ENCODE data around the gene SDK1. TPM values are rescaled to one million over a fixed set of nuclear protein-coding genes. Genes with fewer than 3 reads are reported as not detected.

The SDK1 gene
- total and polyA plus RNA-seq, 4 donors: 0.12 to 0.47 (median 0.36) TPM

GRCh38 chr7:3847336-3847735, 546.3 kb downstream of the SDK1 start:
- H3K9me3 ChIP-seq (ENCODE audit: control insufficient read depth in 4 of 4, low read length in 3 of 4): no peaks in the 10 kb centered on the region
- WGBS: 78% methylated on average over 6 of the region's 6 CpGs
- H3K9ac ChIP-seq (ENCODE audit: low read depth in 1 of 2, low read length in 2 of 2): no peak overlapping the region
- no peak for DNase-seq (ENCODE audit: low spot score)
- no peaks in the 10 kb centered on the region for H3K27me3 ChIP-seq (ENCODE audit: control insufficient read depth in 4 of 4, insufficient read depth in 4 of 4, low read length in 3 of 4)
- no peaks in the 10 kb centered on the region for H3K4me1 ChIP-seq (ENCODE audit: control insufficient read depth in 4 of 4, insufficient read depth in 4 of 4, low read length in 3 of 4)
- H3K27ac ChIP-seq (ENCODE audit: low read depth in 1 of 2, low read length in 2 of 2): no peak overlapping the region
- TF ChIP-seq ZBTB33 (IDR thresholded peaks at IDR 0.05) (no peak), NR2F2 (IDR thresholded peaks at IDR 0.05) (no peak), MAX (IDR thresholded peaks at IDR 0.05) (no peak), HNF4A (conservative IDR thresholded peaks at IDR 0.05) (no peak)
- no peaks in the 10 kb centered on the region for H3K36me3 ChIP-seq (ENCODE audit: control insufficient read depth in 4 of 4, insufficient read depth in 3 of 4, low read depth in 1 of 4, low read length in 3 of 4)
- no peak overlapping the region for H3K4me3 ChIP-seq (ENCODE audit: low read depth in 1 of 3, low read length in 3 of 3)

GRCh38 chr7:3859431-3859830, 558.4 kb downstream of the SDK1 start:
- H3K9me3 ChIP-seq (ENCODE audit: control insufficient read depth in 4 of 4, low read length in 3 of 4): peaks cover 0 to 7% (median 1%) of the 10 kb centered on the region in 4 donors
- H3K4me1 ChIP-seq (ENCODE audit: control insufficient read depth in 4 of 4, insufficient read depth in 4 of 4, low read length in 3 of 4): no peaks in the 10 kb centered on the region
- no peak for TF ChIP-seq FOXA2 (IDR thresholded peaks at IDR 0.05)
- TF ChIP-seq GABPA (IDR thresholded peaks at IDR 0.05 in 1 of 2, conservative IDR thresholded peaks at IDR 0.05 in 1 of 2): no peak
- no peak for TF ChIP-seq FOXA1 (IDR thresholded peaks at IDR 0.05)
- TF ChIP-seq NR2F2 (IDR thresholded peaks at IDR 0.05): no peak
- TF ChIP-seq YY1 (IDR thresholded peaks at IDR 0.05): no peak
- no peak for TF ChIP-seq ATF3 (IDR thresholded peaks at IDR 0.05)
- TF ChIP-seq HNF4G (IDR thresholded peaks at IDR 0.05): no peak
- no peak for TF ChIP-seq RAD21 (IDR thresholded peaks at IDR 0.05)
- no peaks in the 10 kb centered on the region for H3K36me3 ChIP-seq (ENCODE audit: control insufficient read depth in 4 of 4, insufficient read depth in 3 of 4, low read depth in 1 of 4, low read length in 3 of 4)
- no peaks in the 10 kb centered on the region for H3K27me3 ChIP-seq (ENCODE audit: control insufficient read depth in 4 of 4, insufficient read depth in 4 of 4, low read length in 3 of 4)
- H3K9ac ChIP-seq (ENCODE audit: low read depth in 1 of 2, low read length in 2 of 2): no peak overlapping the region
- no peak overlapping the region for H3K27ac ChIP-seq (ENCODE audit: low read depth in 1 of 2, low read length in 2 of 2)
- no peak overlapping the region for H3K4me3 ChIP-seq (ENCODE audit: low read depth in 1 of 3, low read length in 3 of 3)
- 81% methylated on average over 1 of the region's 1 CpG for WGBS
- no peak for DNase-seq (ENCODE audit: low spot score)

- Histone ChIP-seq H3K9ac (ENCODE audit: low read depth in 1 of 2, low read length in 2 of 2) (no peak overlapping the region), H3K27me3 (ENCODE audit: control insufficient read depth in 4 of 4, insufficient read depth in 4 of 4, low read length in 3 of 4) (peaks cover 0 to 4% (median 0%) of the 10 kb centered on the region in 4 donors), H3K27ac (ENCODE audit: low read depth in 1 of 2, low read length in 2 of 2) (no peak overlapping the region), H3K9me3 (ENCODE audit: control insufficient read depth in 4 of 4, low read length in 3 of 4) (peaks cover 0 to 7% (median 1%) of the 10 kb centered on the region in 4 donors), H3K4me3 (ENCODE audit: low read depth in 1 of 3, low read length in 3 of 3) (no peak overlapping the region), H3K36me3 (ENCODE audit: control insufficient read depth in 4 of 4, insufficient read depth in 3 of 4, low read depth in 1 of 4, low read length in 3 of 4) (no peaks in the 10 kb centered on the region), H3K4me1 (ENCODE audit: control insufficient read depth in 4 of 4, insufficient read depth in 4 of 4, low read length in 3 of 4) (no peaks in the 10 kb centered on the region)
- no peak for DNase-seq (ENCODE audit: low spot score)
- 79% methylated on average over 9 of the region's 9 CpGs for WGBS
- TF ChIP-seq SP1 (IDR thresholded peaks at IDR 0.05) (no peak), MAX (IDR thresholded peaks at IDR 0.05) (no peak), FOXA2 (IDR thresholded peaks at IDR 0.05) (no peak), NR2F2 (IDR thresholded peaks at IDR 0.05) (no peak), ZBTB33 (IDR thresholded peaks at IDR 0.05) (no peak), EGR1 (IDR thresholded peaks at IDR 0.05; ENCODE audit: low read depth in 2 of 2) (no peak)
Observed at GRCh38 chr7:3860932-3861331, 559.9 kb downstream of the SDK1 start.

All from liver (tissue), 9 donors.